Esophagus squamous epithelium (tissue), 4 donors: Measurements from ENCODE around the gene CRYGB.

ENCODE experiments used
- CTCF ChIP-seq, 6 experiments: fragments of 450-650 bp in 4 of 6; fragments of 200-600 bp in 2 of 6; sonication (generic) in 2 of 6; IDR thresholded peaks; one replicate each; pipeline ENCODE4 v1.5.1; 2016 to 2019; ENCODE audit warnings: antibody characterized with exemption in 6 of 6, mild to moderate bottlenecking in 4 of 6, moderate library complexity in 4 of 6
- POLR2A ChIP-seq, 4 donors: fragments of 450-650 bp; IDR thresholded peaks; one replicate each; pipeline ENCODE4 v1.6.1; 2017; ENCODE audit warnings: antibody characterized with exemption in 4 of 4, mild to moderate bottlenecking in 4 of 4, moderate library complexity in 3 of 4

GRCh38 chr2:208153156-208153555, 7.2 kb upstream of the CRYGB start:
- no peak for TF ChIP-seq POLR2A (IDR thresholded peaks at IDR 0.05)
- no peak for TF ChIP-seq CTCF (IDR thresholded peaks at IDR 0.05)
